H1 (cell line): ENCODE measurements around the gene PPP1CB.

Experiments used
- CTBP2 ChIP-seq: IDR thresholded peaks from 2 replicates; pipeline ENCODE4 v1.7.0; 2011; ENCODE audit warnings: borderline replicate concordance, mild to moderate bottlenecking, moderate library complexity, mixed read lengths, low read length; ENCODE audit not compliant: insufficient read depth, insufficient read length
- CTCF ChIP-seq, 3 experiments: IDR thresholded peaks; 1 replicate in 2 of 3; 2 replicates in 1 of 3; pipeline versions ENCODE4 v1.5.1 to v1.6.1; 2011; ENCODE audit warnings: low read length in 3 of 3, mild to moderate bottlenecking in 3 of 3, inconsistent platforms in 2 of 3, low read depth in 1 of 3, moderate library complexity in 1 of 3; ENCODE audit not compliant: insufficient read depth in 1 of 3; ENCODE audit errors: control extremely low read depth in 1 of 3
- GABPA ChIP-seq: IDR thresholded peaks from 2 replicates; pipeline ENCODE4 v1.6.1; 2011; ENCODE audit warnings: mild to moderate bottlenecking, low read length, moderate library complexity, borderline replicate concordance; ENCODE audit not compliant: insufficient read depth
- TBP ChIP-seq: IDR thresholded peaks from 2 replicates; pipeline ENCODE4 v1.6.1; 2011; ENCODE audit warnings: low read depth, low read length, improper control_type of control experiment

GRCh38 chr2:28716265-28716865, 35.3 kb upstream of the PPP1CB start:
- no peak for TF ChIP-seq GABPA
- TF ChIP-seq CTBP2 = no peak
- no peak for TF ChIP-seq TBP
- TF ChIP-seq CTCF (IDR thresholded peaks at IDR 0.05; ENCODE audit: control extremely low read depth in 1 of 3, insufficient read depth in 1 of 3, low read depth in 1 of 3, low read length in 3 of 3) = no peak
